HG03196 (cell line): ENCODE measurements around the gene GAS2L2.

Experiments used
- ATAC-seq: cut with Tn5 transposase; IDR thresholded peaks from one replicate; pipeline ENCODE4 v1.9.1; 2021; ENCODE audit not compliant: unreplicated experiment

Gene GAS2L2

DNA sequence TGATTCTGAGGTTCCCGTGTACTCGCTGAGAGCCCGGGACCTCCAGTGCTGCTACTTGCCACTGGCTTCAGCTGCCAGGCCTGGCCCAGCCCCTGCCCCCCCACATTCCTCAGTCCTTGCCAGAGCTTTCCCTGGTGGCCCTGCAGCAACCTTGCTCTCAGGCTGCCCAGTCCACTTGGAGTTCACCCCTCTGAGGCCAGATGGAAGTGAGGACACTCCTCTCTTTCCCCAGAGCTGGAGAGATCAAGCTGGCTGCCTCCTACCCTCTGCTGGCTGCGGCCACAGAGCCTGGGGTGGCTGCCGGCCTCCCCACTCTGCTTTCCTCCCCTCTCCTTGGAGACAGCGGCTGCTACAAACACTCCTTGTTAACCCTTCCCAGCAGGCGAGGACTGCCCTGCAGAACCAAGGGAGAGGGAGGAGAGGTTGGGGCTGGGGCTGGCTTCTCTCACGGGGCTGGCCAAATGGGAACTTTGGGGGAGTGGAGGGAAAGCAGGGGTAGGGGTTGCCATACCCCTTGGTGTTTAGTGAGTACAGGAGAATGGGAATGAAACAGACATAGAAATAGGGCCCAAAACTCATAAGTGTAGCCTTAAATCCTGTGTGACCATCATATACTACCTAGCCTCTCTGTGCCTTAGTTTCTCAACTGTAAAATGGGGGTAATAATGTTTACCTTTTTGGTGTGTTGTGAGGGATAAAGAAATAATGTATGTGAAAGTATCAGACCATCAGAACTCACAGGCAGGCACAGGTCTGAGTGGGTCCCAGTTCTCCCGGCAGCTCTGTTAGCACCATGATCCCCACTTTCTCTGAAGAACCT lies at the start of gene GAS2L2:
Gene GAS2L2 (minus strand): TSS at position 295 of the 820 bp plus-strand sequence. CDS start 389 bp downstream, outside the sequence.
- no peak for ATAC-seq

DNA sequence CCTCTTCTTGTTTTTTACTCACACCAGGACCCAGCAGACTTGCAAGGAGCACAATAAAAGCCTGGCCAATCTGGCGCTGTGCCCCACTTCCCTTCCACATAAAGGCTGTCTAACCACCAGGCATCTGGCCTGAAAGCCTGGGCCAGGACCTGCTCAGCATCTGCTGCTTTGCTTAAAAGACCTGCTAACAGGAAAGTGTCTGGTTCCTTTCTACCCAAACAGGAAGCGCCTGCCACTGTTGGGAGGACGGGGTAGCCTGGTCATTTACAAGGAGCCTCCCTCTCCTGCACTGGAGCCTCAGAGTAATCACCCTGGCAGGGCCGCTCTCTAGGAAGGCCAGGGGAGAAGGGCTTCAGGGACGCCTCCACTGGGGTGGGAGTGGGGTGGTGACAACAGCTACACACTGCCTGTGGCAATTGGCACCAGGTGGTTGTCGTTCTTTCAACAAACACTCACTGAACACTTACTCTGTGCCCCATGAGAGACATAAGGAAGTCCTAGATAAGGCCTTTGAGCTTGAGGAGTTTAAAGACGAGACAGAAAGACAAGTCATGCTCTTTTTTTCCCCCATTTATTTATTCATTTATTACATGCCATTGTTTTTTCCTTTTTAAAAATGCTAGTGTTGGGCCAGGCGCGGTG lies 48.7 kb upstream of the GAS2L2 start:
- ATAC-seq, result no peak

- no peak for ATAC-seq
Observed at GRCh38 chr17:35799942-35800341, 46.9 kb upstream of the GAS2L2 start.

- no peak for ATAC-seq
Observed at GRCh38 chr17:35797918-35798317, 44.9 kb upstream of the GAS2L2 start.

DNA sequence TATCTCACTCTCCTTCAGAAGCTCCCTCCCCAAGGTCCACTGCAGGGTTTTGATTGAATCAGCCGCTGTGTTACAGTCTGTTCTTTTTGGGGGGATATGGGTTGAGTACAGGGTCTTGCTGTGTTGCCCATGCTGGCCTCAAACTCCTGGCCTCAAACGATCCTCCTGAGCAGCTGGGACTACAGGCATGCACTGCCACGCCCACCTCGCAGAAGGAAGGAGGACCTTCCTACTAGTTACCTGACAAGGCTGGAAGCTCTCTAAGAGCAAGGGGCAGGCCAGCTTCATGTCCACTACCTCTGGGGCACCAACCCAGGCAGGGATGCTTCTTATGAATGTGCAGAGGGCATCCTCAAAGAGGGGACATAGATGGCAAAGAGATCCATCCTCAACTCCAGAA lies 44.3 kb upstream of the GAS2L2 start:
- ATAC-seq, result no peak

DNA sequence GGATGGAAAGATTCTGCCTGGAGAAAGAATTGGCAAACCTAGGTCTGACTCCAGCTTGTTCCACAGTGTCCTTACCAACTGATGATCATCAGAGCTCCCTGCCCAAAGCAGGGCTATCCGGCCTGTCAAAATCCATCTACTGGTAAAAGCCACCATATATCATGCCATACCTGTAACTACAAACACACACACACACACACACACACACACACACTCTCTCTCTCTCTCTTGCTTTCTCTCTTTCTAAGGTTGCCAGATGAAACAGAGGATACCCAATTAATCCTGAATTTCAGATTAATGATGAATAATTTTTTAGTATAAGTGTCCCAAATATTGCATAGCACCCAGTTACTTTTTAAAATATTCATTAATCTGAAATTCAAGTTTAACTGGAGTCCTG lies 43.9 kb upstream of the GAS2L2 start:
- no peak for ATAC-seq

- no peak for ATAC-seq
Observed at GRCh38 chr17:35795871-35796265, 42.8 kb upstream of the GAS2L2 start.

DNA sequence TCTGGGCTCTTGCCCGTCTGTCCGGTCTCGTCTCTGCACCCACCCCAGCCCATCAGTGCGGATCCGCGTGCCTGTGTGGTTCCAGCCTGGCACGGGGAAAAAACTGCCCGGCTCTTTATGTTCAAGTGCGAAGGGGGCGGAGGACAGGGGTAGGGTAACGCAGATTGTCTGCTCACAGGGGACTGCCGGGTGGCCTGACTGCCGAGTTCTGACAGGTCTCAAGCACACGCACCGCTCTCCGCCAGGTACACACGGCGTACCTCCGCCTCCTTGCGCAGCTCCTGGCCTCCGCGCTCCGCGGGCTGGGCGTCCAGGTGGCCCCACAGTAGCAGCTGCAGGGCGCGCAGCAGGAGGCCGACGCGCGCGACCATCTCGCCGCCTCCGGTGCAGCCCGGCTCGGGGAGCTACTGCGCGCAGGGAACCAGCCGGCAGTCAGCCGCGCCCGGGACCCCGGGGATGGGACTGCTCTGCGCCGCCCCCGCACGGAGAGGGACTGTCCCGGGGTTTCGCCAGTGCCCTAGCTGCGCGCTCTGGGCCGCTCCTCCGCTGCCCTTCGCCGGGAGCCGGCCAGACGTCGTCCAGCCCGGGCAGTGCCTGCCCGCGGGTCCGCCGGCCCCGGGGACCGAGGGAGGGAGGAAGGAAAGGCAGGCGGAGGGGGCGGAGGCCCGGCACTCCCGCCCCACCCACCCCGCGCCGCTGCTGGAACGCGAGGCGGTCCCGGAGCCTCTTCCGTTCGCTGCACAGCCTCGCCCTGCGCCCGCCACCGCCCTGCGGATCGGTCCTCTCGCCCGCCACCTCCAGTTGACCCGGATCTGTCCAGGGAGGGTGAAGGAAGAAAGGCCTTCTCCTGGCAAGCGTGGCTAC lies 42.2 kb upstream of the GAS2L2 start, which contains the start of gene MMP28:
Gene MMP28 (minus strand): TSS at position 635 of the 864 bp plus-strand sequence. CDS start 264 bp downstream, at position 371.
- no peak for ATAC-seq

DNA sequence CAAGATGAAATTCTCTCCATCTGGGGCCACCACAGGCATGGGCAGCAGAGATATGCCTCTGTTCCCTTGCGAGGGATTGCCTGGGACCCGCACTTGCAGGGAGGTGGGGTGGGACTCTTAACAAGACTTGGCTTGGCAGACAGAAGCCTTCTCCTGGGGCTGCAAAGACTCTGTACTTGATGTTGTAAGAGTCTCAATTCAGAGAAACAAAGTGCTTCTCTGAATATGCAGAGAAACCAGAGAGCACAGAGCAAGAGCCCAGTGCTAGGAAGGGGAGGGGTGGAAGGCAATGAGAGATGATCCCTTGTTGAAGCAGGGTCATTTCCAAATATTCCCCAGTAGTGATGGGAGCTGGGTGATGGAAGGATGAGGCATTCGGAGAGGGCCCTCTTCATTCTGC lies 40.2 kb upstream of the GAS2L2 start:
- no peak for ATAC-seq

GRCh38 chr17:35791681-35792350 lies 38.8 kb upstream of the GAS2L2 start:
- ATAC-seq, result no peak

DNA sequence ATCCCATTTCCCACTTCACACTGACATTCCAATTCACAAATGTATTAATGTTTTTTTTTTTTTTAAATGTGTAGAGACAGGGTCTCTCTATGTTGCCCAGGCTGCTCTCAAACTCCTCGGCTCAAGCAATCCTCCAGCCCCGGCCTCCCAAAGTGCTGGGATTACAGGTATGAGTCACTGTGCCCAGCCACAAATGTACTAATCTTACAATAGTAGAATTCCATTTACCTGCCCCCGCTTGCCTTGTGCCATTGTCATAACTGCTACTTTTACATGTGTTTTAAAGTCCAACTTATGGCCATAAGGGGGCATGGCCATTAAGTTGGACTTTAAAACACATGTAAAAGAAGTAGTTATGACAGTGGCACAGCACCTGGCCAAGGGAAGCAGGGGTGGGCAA lies 37.8 kb upstream of the GAS2L2 start:
- ATAC-seq, result no peak

GRCh38 chr17:35788477-35789368 lies 35.7 kb upstream of the GAS2L2 start:
- ATAC-seq, result no peak

DNA sequence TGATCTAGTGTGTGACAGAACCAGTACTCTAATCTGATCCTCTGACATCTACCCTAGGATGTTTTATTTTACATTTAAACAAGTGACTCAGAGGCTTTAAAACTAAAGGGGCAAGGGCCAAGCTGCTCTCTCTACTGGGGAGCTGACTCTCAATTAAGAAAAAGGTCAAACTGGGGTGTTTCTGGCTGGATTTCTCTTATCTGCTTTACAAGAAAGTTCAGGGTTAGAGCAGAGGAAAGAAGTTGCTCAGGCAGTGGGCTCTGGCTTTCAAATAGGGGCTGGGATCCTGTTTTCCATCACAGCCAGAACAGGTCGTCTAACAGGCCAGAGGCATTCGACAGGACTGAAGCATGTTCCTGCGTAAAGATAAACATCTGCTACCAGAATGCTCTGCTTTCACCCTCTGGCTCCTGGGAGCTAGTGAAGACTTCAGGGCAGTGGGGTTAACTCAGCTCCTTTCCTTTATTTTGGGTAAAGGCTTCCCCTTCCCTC lies 33.9 kb upstream of the GAS2L2 start:
- ATAC-seq, result no peak

DNA sequence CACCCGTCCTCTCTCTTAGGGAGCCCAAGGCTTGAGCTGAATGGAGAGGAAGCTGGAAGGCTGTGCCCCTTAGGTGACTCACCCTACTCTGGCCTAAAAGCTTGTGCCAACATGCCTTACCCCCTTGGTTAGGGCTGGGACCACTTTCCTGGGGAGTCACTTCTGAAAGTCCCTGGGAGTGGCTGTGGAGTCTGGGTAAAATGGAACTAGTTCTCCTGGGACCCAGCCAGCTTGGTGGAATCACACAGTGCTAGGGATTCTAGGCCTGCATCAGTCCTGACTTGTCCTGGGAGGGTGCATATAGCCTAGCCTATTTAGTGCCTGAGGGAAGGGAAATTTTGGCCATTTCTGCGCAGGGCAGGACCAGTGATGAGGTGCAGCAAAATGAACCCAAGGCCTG lies 31.9 kb upstream of the GAS2L2 start:
- ATAC-seq, result no peak

GRCh38 chr17:35780950-35781349 lies 27.9 kb upstream of the GAS2L2 start:
- no peak for ATAC-seq

DNA sequence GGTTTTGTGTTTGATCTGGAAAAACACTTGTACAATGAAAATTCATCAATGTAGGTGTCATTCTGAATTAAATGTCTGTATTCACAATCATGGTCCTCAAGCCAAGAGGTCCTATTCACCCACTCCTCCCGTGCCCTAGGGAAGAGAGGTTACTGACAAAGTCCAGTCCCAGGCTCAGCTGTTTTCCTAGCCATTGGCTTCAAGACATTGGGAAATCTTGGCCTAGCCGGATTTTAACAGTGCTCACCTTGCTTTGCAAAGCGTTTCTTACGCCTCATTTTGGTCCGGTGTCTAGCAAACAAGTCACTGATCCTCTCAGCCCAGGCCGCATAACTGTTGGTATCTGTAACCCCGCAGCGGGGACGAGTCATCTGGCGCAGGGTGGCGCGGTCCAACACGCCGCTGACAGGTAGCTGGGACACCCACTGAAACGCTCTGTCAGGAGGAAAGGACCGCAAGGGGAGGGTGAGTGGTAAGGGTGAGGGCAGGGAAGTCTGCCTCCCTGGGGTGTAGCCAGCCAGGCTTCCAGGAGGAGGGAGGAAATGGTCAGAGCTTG lies 25.7 kb upstream of the GAS2L2 start:
- no peak for ATAC-seq

- ATAC-seq, result no peak
Observed at GRCh38 chr17:35775583-35775982, 22.5 kb upstream of the GAS2L2 start.

GRCh38 chr17:35775039-35775438 lies 22.0 kb upstream of the GAS2L2 start:
- ATAC-seq, result no peak

- ATAC-seq, result no peak
Observed at GRCh38 chr17:35774499-35774898, 21.5 kb upstream of the GAS2L2 start.
